Neural cell (in vitro differentiated cells): ENCODE results near the gene ELK4. TPM values are rescaled to one million over a fixed set of nuclear protein-coding genes. Genes with fewer than 3 reads are reported as not detected.

Source experiments
- H2AFZ ChIP-seq: fragments of 200-600, 300-800 bp; sonication (generic), shearing (Covaris generic); 2 replicates; pipeline ENCODE4 v1.6.0; 2014; ENCODE audit warnings: low read depth, mild to moderate bottlenecking, antibody characterized with exemption, low read length, moderate library complexity
- H3F3A ChIP-seq: fragments of 200-600 bp; shearing (Covaris generic); 2 replicates; pipeline ENCODE4 v1.6.1; 2016; ENCODE audit warnings: mild to moderate bottlenecking, moderate library complexity, mixed read lengths, antibody characterized with exemption, low read length; ENCODE audit not compliant: insufficient read depth, poor library complexity, severe bottlenecking
- H3K27ac ChIP-seq: fragments of 200-600, 300-800 bp; sonication (generic), shearing (Covaris generic); 2 replicates; pipeline ENCODE4 v1.5.1; 2014; ENCODE audit warnings: mild to moderate bottlenecking, low read length, moderate library complexity
- H3K27me3 ChIP-seq: fragments of 300-800, 200-600 bp; sonication (generic), shearing (Covaris generic); 2 replicates; pipeline ENCODE4 v1.6.0; 2014; ENCODE audit warnings: mild to moderate bottlenecking, low read depth, low read length, moderate library complexity; ENCODE audit not compliant: insufficient read depth
- H3K36me3 ChIP-seq: fragments of 300-800, 200-600 bp; sonication (generic), shearing (Covaris generic); 2 replicates; pipeline ENCODE4 v1.5.1; 2014; ENCODE audit warnings: mild to moderate bottlenecking, antibody characterized with exemption, low read length, moderate library complexity; ENCODE audit not compliant: insufficient read depth
- H3K4me2 ChIP-seq: fragments of 300-800, 200-600 bp; sonication (generic), shearing (Covaris generic); 2 replicates; pipeline ENCODE4 v1.6.0; 2014; ENCODE audit warnings: mild to moderate bottlenecking, low read length
- H3K4me3 ChIP-seq: fragments of 300-800, 200-600 bp; sonication (generic), shearing (Covaris generic); 2 replicates; pipeline ENCODE4 v1.5.1; 2014; ENCODE audit warnings: mild to moderate bottlenecking, low read length, moderate library complexity
- H3K79me2 ChIP-seq: fragments of 200-600 bp; shearing (Covaris generic); replicated peaks from 2 replicates; pipeline ENCODE4 v1.6.0; 2014; ENCODE audit warnings: mild to moderate bottlenecking, low read length, moderate library complexity; ENCODE audit not compliant: insufficient read depth
- H3K9ac ChIP-seq: fragments of 300-800, 200-600 bp; sonication (generic), shearing (Covaris generic); 2 replicates; pipeline ENCODE4 v1.6.1; 2016; ENCODE audit warnings: mild to moderate bottlenecking, low read length, mixed read lengths
- H3K9me2 ChIP-seq: fragments of 200-600 bp; shearing (Covaris generic); 2 replicates; pipeline ENCODE4 v1.6.1; 2016; ENCODE audit warnings: mild to moderate bottlenecking, low read length, mixed read lengths; ENCODE audit not compliant: insufficient read depth
- H3K9me3 ChIP-seq: fragments of 200-600, 300-800 bp; sonication (generic), shearing (Covaris generic); 2 replicates; pipeline ENCODE4 v1.6.1; 2016; ENCODE audit warnings: mild to moderate bottlenecking, mixed run types, low read length, moderate library complexity, mixed read lengths
- H4K20me1 ChIP-seq: fragments of 200-600 bp; shearing (Covaris generic); 2 replicates; pipeline ENCODE4 v1.6.1; 2016; ENCODE audit warnings: mild to moderate bottlenecking, mixed run types; ENCODE audit not compliant: insufficient read depth
- CTCF ChIP-seq: fragments of 450-650 bp; IDR thresholded peaks from 2 replicates; pipeline ENCODE4 v1.5.1; 2014; ENCODE audit warnings: antibody characterized with exemption, mild to moderate bottlenecking, moderate library complexity; ENCODE audit not compliant: poor library complexity, severe bottlenecking
- EP300 ChIP-seq: fragments of 450-650 bp; conservative IDR thresholded peaks from 2 replicates; pipeline ENCODE4 v1.6.1; 2014; ENCODE audit warnings: antibody characterized with exemption, mild to moderate bottlenecking, moderate library complexity; ENCODE audit not compliant: poor library complexity, severe bottlenecking
- EZH2 ChIP-seq: fragments of 200-600, 300-800 bp; shearing (Covaris generic), sonication (generic); IDR thresholded peaks from 2 replicates; pipeline ENCODE4 v1.6.1; 2014; ENCODE audit warnings: antibody characterized with exemption, low read length, borderline replicate concordance, mild to moderate bottlenecking; ENCODE audit not compliant: insufficient read depth, poor library complexity, severe bottlenecking
- MXI1 ChIP-seq: fragments of 450-650 bp; conservative IDR thresholded peaks from 2 replicates; pipeline ENCODE4 v1.6.1; 2014; ENCODE audit warnings: antibody characterized with exemption, mild to moderate bottlenecking; ENCODE audit not compliant: poor library complexity, severe bottlenecking
- POLR2AphosphoS5 ChIP-seq: IDR thresholded peaks from 2 replicates; pipeline ENCODE4 v1.6.1; 2012
- RAD21 ChIP-seq: fragments of 450-650 bp; conservative IDR thresholded peaks from 2 replicates; pipeline ENCODE4 v1.6.1; 2014; ENCODE audit warnings: antibody characterized with exemption, mild to moderate bottlenecking, moderate library complexity
- REST ChIP-seq: IDR thresholded peaks from 2 replicates; pipeline ENCODE4 v1.6.1; 2012; ENCODE audit warnings: borderline replicate concordance
- SMC3 ChIP-seq: fragments of 450-650 bp; conservative IDR thresholded peaks from 2 replicates; pipeline ENCODE4 v1.6.1; 2014; ENCODE audit warnings: antibody characterized with exemption, mild to moderate bottlenecking, moderate library complexity; ENCODE audit not compliant: poor library complexity
- TAF1 ChIP-seq: IDR thresholded peaks from 2 replicates; pipeline ENCODE4 v1.6.1; 2012; ENCODE audit warnings: low read depth
- polyA plus RNA-seq: library from polyadenylated mRNA; depleted of rRNA; stranded (reverse); fragments of >200 nt; gene quantifications from 2 replicates; pipeline ENCODE4 v1.2.3, GENCODE V29; 2014

ELK4 gene
- polyA plus RNA-seq, 1 donor from 2014 or later = 10.0 TPM

GRCh38 chr1:205630651-205631009, 1.2 kb downstream of the ELK4 start:
- Histone ChIP-seq H3K9me3 (no peaks in the 10 kb centered on the region), H3K79me2 (peaks cover 38% of the 10 kb centered on the region), H3K4me3 (peak overlapping the region; percentile 88), H3K9ac (peak overlapping the region; percentile 76), H3F3A (no peaks in the 10 kb centered on the region), H4K20me1 (no peaks in the 10 kb centered on the region), H3K9me2 (no peaks in the 10 kb centered on the region), H3K4me2 (peak overlapping the region; percentile 69), H3K27me3 (no peaks in the 10 kb centered on the region), H2AFZ (peak overlapping the region; percentile 15), H3K36me3 (no peaks in the 10 kb centered on the region), H3K27ac (peak overlapping the region; percentile 69)
- no peak for TF ChIP-seq MXI1
- no peak for TF ChIP-seq REST
- no peak for TF ChIP-seq CTCF
- TF ChIP-seq SMC3 = no peak
- TF ChIP-seq EP300 = no peak
- no peak for TF ChIP-seq EZH2
- no peak for TF ChIP-seq TAF1
- TF ChIP-seq POLR2AphosphoS5 = no peak
- no peak for TF ChIP-seq RAD21

- no peak for TF ChIP-seq POLR2AphosphoS5
- TF ChIP-seq SMC3 = no peak
- no peak for TF ChIP-seq TAF1
- TF ChIP-seq CTCF = no peak
- no peak for TF ChIP-seq EP300
- TF ChIP-seq EZH2 = no peak
- TF ChIP-seq MXI1 = no peak
- no peak for TF ChIP-seq REST
- no peaks in the 10 kb centered on the region for H4K20me1 ChIP-seq
- no peak overlapping the region for H2AFZ ChIP-seq
Observed at GRCh38 chr1:205630241-205630640, 1.6 kb downstream of the ELK4 start.

More at GRCh38 chr1:205630241-205630640, 1.6 kb downstream of the ELK4 start:
- Histone ChIP-seq H3K36me3 (no peaks in the 10 kb centered on the region), H3K9ac (peak overlapping the region; percentile 76), H3K4me3 (peak overlapping the region; percentile 88), H3K27me3 (no peaks in the 10 kb centered on the region), H3K79me2 (peaks cover 38% of the 10 kb centered on the region), H3F3A (no peaks in the 10 kb centered on the region), H3K9me2 (no peaks in the 10 kb centered on the region), H3K9me3 (no peaks in the 10 kb centered on the region), H3K4me2 (peak overlapping the region; percentile 69), H3K27ac (no peak overlapping the region)
